Right kidney (tissue), 9 donors: ENCODE measurements around the gene RMDN3.

ENCODE experiments used
- DNase-seq: peaks from one replicate; pipeline ENCODE4 v3.0.0-alpha.2; 2016
- long read RNA-seq, 8 donors: transcript quantifications; one replicate each; lab custom pipeline, GENCODE V29; 2026

RMDN3 gene
- long read RNA-seq, donor 1, transcript RMDN3-202 (13 exons, 2,251 nt) = major isoform, 9 of 11 reads
- long read RNA-seq, donor 1, partial matches to known transcripts = 0 of 11 reads
- long read RNA-seq, donor 1, other reads (novel, unspliced or antisense) = 0 of 11 reads
- long read RNA-seq, donor 2, partial matches to known transcripts = 0 of 2 reads
- long read RNA-seq, donor 2, other reads (novel, unspliced or antisense) = 0 of 2 reads
- long read RNA-seq, donor 3, transcript RMDN3-202 (13 exons, 2,251 nt) = major isoform, 8 of 8 reads
- long read RNA-seq, donor 3, partial matches to known transcripts = 0 of 8 reads
- long read RNA-seq, donor 3, other reads (novel, unspliced or antisense) = 0 of 8 reads
- long read RNA-seq, donor 4, partial matches to known transcripts = 0 of 7 reads
- long read RNA-seq, donor 4, other reads (novel, unspliced or antisense) = 0 of 7 reads
- long read RNA-seq, donor 5, transcript RMDN3-202 (13 exons, 2,251 nt) = major isoform, 7 of 15 reads
- long read RNA-seq, donor 5, partial matches to known transcripts = 0 of 15 reads
- long read RNA-seq, donor 5, other reads (novel, unspliced or antisense) = 6 of 15 reads
- long read RNA-seq, donor 6, partial matches to known transcripts = 0 of 4 reads
- long read RNA-seq, donor 6, other reads (novel, unspliced or antisense) = 0 of 4 reads
- long read RNA-seq, donor 7 = 0 reads
- long read RNA-seq, donor 8, transcript RMDN3-202 (13 exons, 2,251 nt) = major isoform, 6 of 7 reads
- long read RNA-seq, donor 8, partial matches to known transcripts = 0 of 7 reads
- long read RNA-seq, donor 8, other reads (novel, unspliced or antisense) = 0 of 7 reads

- DNase-seq = peak; percentile 99
Observed at GRCh38 chr15:40754883-40755811, at the start of gene RMDN3. Gene RMDN3 (minus strand): TSS chr15:40755254. CDS start chr15:40754783, 471 bp downstream.

- no peak for DNase-seq
Observed at GRCh38 chr15:40803688-40804087, 48.6 kb upstream of the RMDN3 start.

- no peak for DNase-seq
Observed at GRCh38 chr15:40803076-40803475, 48.0 kb upstream of the RMDN3 start.

- DNase-seq = no peak
Observed at GRCh38 chr15:40799523-40799922, 44.5 kb upstream of the RMDN3 start.

- DNase-seq = no peak
Observed at GRCh38 chr15:40796512-40796911, 41.5 kb upstream of the RMDN3 start.

- DNase-seq = no peak
Observed at GRCh38 chr15:40796041-40796440, 41.0 kb upstream of the RMDN3 start.

- no peak for DNase-seq
Observed at GRCh38 chr15:40793216-40793989, 38.3 kb upstream of the RMDN3 start.

GRCh38 chr15:40792394-40792793 is 37.3 kb upstream of the RMDN3 start:
- DNase-seq = no peak

- no peak for DNase-seq
Observed at GRCh38 chr15:40790718-40791117, 35.7 kb upstream of the RMDN3 start.

- no peak for DNase-seq
Observed at GRCh38 chr15:40789999-40790398, 34.9 kb upstream of the RMDN3 start.

- DNase-seq = no peak
Observed at GRCh38 chr15:40789119-40789518, 34.1 kb upstream of the RMDN3 start.

- no peak for DNase-seq
Observed at GRCh38 chr15:40787991-40788390, 32.9 kb upstream of the RMDN3 start.

- DNase-seq = peak; percentile 40
Observed at GRCh38 chr15:40787344-40787841, 32.3 kb upstream of the RMDN3 start.

- DNase-seq = no peak
Observed at GRCh38 chr15:40785814-40786213, 30.8 kb upstream of the RMDN3 start.

- DNase-seq = no peak
Observed at GRCh38 chr15:40785164-40785563, 30.1 kb upstream of the RMDN3 start.

- DNase-seq = peak; percentile 48
Observed at GRCh38 chr15:40782609-40783227, 27.7 kb upstream of the RMDN3 start.

GRCh38 chr15:40776537-40777141 is 21.6 kb upstream of the RMDN3 start:
- DNase-seq = no peak

- no peak for DNase-seq
Observed at GRCh38 chr15:40775740-40776536, 20.9 kb upstream of the RMDN3 start.

GRCh38 chr15:40775007-40775406 is 20.0 kb upstream of the RMDN3 start:
- no peak for DNase-seq

- no peak for DNase-seq
Observed at GRCh38 chr15:40773902-40774301, 18.8 kb upstream of the RMDN3 start.
